Liver (tissue), 9 donors: ENCODE data around the gene PGM1. TPM values are rescaled to one million over a fixed set of nuclear protein-coding genes. Genes with fewer than 3 reads are reported as not detected.

Experiments
- DNase-seq: peaks from one replicate; pipeline ENCODE4 v3.0.0-alpha.2; 2017; ENCODE audit warnings: low spot score
- H3K27ac ChIP-seq, 2 donors: one replicate each; pipeline ENCODE4 v1.7.0; 2013; ENCODE audit warnings: inconsistent platforms in 2 of 2, low read length in 2 of 2, control low read depth in 1 of 2, low read depth in 1 of 2, mild to moderate bottlenecking in 1 of 2
- H3K27me3 ChIP-seq, 4 donors: one replicate each; pipeline versions ENCODE4 v1.6.1 to v1.7.0; 2013; ENCODE audit warnings: low read length in 3 of 4, inconsistent platforms in 1 of 4, mild to moderate bottlenecking in 1 of 4, moderate library complexity in 1 of 4; ENCODE audit not compliant: control insufficient read depth in 4 of 4, insufficient read depth in 4 of 4
- H3K36me3 ChIP-seq, 4 donors: one replicate each; pipeline versions ENCODE4 v1.6.1 to v1.7.0; 2013; ENCODE audit warnings: low read length in 3 of 4, mild to moderate bottlenecking in 3 of 4, low read depth in 1 of 4, moderate library complexity in 1 of 4; ENCODE audit not compliant: control insufficient read depth in 4 of 4, insufficient read depth in 3 of 4
- H3K4me1 ChIP-seq, 4 donors: one replicate each; pipeline versions ENCODE4 v1.6.1 to v1.7.0; 2013; ENCODE audit warnings: low read length in 3 of 4, mild to moderate bottlenecking in 3 of 4, moderate library complexity in 1 of 4; ENCODE audit not compliant: control insufficient read depth in 4 of 4, insufficient read depth in 4 of 4
- H3K4me3 ChIP-seq, 3 donors: one replicate each; pipeline versions ENCODE4 v1.6.1 to v1.7.0; 2013; ENCODE audit warnings: low read length in 3 of 3, control low read depth in 1 of 3, low read depth in 1 of 3, mild to moderate bottlenecking in 1 of 3
- H3K9ac ChIP-seq, 2 donors: one replicate each; pipeline ENCODE4 v1.7.0; 2013; ENCODE audit warnings: low read length in 2 of 2, mild to moderate bottlenecking in 2 of 2, moderate library complexity in 2 of 2, control low read depth in 1 of 2, low read depth in 1 of 2
- H3K9me3 ChIP-seq, 4 donors: one replicate each; pipeline versions ENCODE4 v1.6.1 to v1.7.0; 2013; ENCODE audit warnings: low read length in 3 of 4; ENCODE audit not compliant: control insufficient read depth in 4 of 4
- FOXA1 ChIP-seq: IDR thresholded peaks from 2 replicates; pipeline ENCODE4 v1.6.1; 2016; ENCODE audit warnings: antibody characterized with exemption
- FOXA2 ChIP-seq: IDR thresholded peaks from 2 replicates; pipeline ENCODE4 v1.6.1; 2016; ENCODE audit warnings: antibody characterized with exemption
- GABPA ChIP-seq, 2 donors: IDR thresholded peaks in 1 of 2; conservative IDR thresholded peaks in 1 of 2; 2 replicates each; pipeline ENCODE4 v1.6.1; 2016; ENCODE audit warnings: antibody characterized with exemption in 2 of 2, mild to moderate bottlenecking in 1 of 2, moderate library complexity in 1 of 2
- HNF4A ChIP-seq, 2 donors: conservative IDR thresholded peaks; 2 replicates each; pipeline ENCODE4 v1.6.1; 2016; ENCODE audit warnings: antibody characterized with exemption in 2 of 2, mild to moderate bottlenecking in 2 of 2
- HNF4G ChIP-seq: IDR thresholded peaks from 2 replicates; pipeline ENCODE4 v1.6.1; 2016; ENCODE audit warnings: antibody characterized with exemption
- JUND ChIP-seq, 2 donors: IDR thresholded peaks; 2 replicates each; pipeline ENCODE4 v1.6.1; 2016; ENCODE audit warnings: antibody characterized with exemption in 2 of 2
- RAD21 ChIP-seq, 2 donors: IDR thresholded peaks; 2 replicates each; pipeline ENCODE4 v1.6.1; 2016; ENCODE audit warnings: antibody characterized with exemption in 2 of 2, mild to moderate bottlenecking in 2 of 2
- RXRA ChIP-seq, 2 donors: IDR thresholded peaks; 2 replicates each; pipeline ENCODE4 v1.6.1; 2017 to 2018; ENCODE audit warnings: antibody characterized with exemption in 2 of 2, mild to moderate bottlenecking in 1 of 2
- TAF1 ChIP-seq: conservative IDR thresholded peaks from 2 replicates; pipeline ENCODE4 v1.6.1; 2016; ENCODE audit warnings: antibody characterized with exemption, mild to moderate bottlenecking
- YY1 ChIP-seq: IDR thresholded peaks from 2 replicates; pipeline ENCODE4 v1.6.1; 2016; ENCODE audit warnings: antibody characterized with exemption, mild to moderate bottlenecking
- WGBS: extraction: QIAGEN DNeasy Blood & Tissue Kit; methylation state at CpG from one replicate; pipeline ENCODE4 v1.1.7; 2013; 5-methylcytosine and 5-hydroxymethylcytosine counted together
- polyA plus RNA-seq, 2 donors: library from polyadenylated mRNA; stranded (reverse) in 1 of 2; unstranded in 1 of 2; fragments of 200-250 nt in 1 of 2; fragments of >200 nt in 1 of 2; fragmentation: Nextera tagmentation in 1 of 2; extraction: Ambion mirVana in 1 of 2; gene quantifications; one replicate each; pipeline versions ENCODE4 v1.2.1 to v1.2.3, GENCODE V29; 2013 to 2015
- total RNA-seq, 2 donors: library from RNA; depleted of rRNA; stranded (reverse); fragments of >200 nt; gene quantifications; one replicate each; pipeline ENCODE4 v1.2.3, GENCODE V29; 2014
- TF ChIP-seq, protein P1 (sequence below): fragments of 150-350 bp; IDR thresholded peaks from 2 replicates; pipeline ENCODE4 v1.5.1; 2017; ENCODE audit warnings: improper control_type of control experiment, low read depth, low read length; ENCODE audit not compliant: missing input control
- TF ChIP-seq, protein P2 (sequence below): IDR thresholded peaks from 2 replicates; pipeline ENCODE4 v1.6.1; 2016; ENCODE audit warnings: antibody characterized with exemption
- TF ChIP-seq, protein P3 (sequence below): IDR thresholded peaks from 2 replicates; pipeline ENCODE4 v1.6.1; 2016; ENCODE audit warnings: antibody characterized with exemption
- donor health status: healthy.
- donor health status: healthy.
- donor health status: healthy.
- donor health status: healthy.
- donor health status: healthy.

The PGM1 gene
- total and polyA plus RNA-seq, 4 donors = 57.3 to 224 (median 120) TPM

DNA sequence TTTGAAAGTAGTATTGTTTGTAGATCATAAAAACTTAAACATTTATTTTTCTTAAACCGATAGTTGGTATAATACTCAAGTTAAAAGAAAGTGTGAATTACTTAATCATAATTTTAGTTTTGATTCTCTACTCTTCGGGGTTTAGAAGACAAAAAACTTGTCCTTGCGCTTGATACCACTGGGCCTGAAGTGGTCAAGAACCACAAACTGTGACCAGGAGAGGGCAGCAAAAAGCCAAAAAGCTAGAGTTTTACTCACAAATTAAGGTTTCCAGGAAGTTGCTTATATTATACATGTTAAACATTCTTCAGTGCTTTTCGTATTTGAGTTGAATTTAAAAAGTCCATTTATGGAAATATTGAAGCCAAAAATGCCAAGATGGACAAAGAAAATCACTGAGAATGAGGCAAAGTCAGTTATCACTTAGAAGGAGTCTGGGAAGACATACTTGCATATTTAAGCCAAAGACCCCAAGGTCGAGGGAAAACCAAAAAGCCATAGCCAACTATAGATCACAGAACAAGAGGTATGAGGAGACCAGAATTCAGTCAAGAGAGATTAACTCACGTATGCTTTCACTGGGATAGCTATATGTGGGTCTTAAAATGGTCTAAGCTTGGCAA is 35.7 kb upstream of the PGM1 start:
- Histone ChIP-seq H3K27ac (no peak overlapping the region), H3K36me3 (no peaks in the 10 kb centered on the region), H3K27me3 (no peaks in the 10 kb centered on the region), H3K9ac (no peak overlapping the region), H3K4me3 (no peak overlapping the region), H3K4me1 (peaks cover 0 to 2% (median 0%) of the 10 kb centered on the region in 4 donors), H3K9me3 (no peaks in the 10 kb centered on the region)
- no peak for DNase-seq
- WGBS = 64% methylated on average over 6 of the region's 6 CpGs
- TF ChIP-seq, protein P1, sequence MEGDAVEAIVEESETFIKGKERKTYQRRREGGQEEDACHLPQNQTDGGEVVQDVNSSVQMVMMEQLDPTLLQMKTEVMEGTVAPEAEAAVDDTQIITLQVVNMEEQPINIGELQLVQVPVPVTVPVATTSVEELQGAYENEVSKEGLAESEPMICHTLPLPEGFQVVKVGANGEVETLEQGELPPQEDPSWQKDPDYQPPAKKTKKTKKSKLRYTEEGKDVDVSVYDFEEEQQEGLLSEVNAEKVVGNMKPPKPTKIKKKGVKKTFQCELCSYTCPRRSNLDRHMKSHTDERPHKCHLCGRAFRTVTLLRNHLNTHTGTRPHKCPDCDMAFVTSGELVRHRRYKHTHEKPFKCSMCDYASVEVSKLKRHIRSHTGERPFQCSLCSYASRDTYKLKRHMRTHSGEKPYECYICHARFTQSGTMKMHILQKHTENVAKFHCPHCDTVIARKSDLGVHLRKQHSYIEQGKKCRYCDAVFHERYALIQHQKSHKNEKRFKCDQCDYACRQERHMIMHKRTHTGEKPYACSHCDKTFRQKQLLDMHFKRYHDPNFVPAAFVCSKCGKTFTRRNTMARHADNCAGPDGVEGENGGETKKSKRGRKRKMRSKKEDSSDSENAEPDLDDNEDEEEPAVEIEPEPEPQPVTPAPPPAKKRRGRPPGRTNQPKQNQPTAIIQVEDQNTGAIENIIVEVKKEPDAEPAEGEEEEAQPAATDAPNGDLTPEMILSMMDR = peak; percentile 46
- TF ChIP-seq, protein P2, sequence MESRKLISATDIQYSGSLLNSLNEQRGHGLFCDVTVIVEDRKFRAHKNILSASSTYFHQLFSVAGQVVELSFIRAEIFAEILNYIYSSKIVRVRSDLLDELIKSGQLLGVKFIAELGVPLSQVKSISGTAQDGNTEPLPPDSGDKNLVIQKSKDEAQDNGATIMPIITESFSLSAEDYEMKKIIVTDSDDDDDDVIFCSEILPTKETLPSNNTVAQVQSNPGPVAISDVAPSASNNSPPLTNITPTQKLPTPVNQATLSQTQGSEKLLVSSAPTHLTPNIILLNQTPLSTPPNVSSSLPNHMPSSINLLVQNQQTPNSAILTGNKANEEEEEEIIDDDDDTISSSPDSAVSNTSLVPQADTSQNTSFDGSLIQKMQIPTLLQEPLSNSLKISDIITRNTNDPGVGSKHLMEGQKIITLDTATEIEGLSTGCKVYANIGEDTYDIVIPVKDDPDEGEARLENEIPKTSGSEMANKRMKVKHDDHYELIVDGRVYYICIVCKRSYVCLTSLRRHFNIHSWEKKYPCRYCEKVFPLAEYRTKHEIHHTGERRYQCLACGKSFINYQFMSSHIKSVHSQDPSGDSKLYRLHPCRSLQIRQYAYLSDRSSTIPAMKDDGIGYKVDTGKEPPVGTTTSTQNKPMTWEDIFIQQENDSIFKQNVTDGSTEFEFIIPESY = no peak
- peak; percentile 67 to 79 for TF ChIP-seq RAD21 (IDR thresholded peaks at IDR 0.05)

DNA sequence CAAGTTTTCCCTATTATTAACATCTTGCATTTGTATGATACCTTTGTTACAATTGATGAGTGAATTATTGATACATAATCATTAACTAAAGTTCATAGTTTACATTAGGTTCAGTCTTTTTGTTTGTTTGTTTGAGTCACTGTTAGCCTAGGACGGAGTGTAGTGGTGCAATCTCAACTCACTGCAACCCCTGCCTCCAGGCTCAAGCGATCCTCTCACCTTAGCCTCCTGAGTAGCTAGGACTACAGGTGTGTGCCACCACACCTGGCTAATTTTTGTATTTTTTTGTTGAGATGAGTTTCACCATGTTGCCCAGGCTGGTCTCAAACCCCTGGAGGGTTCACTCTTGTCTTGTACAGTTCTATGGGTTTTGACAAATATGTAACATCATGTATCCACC is 33.9 kb upstream of the PGM1 start:
- no peak overlapping the region for H3K27ac ChIP-seq
- no peak overlapping the region for H3K4me3 ChIP-seq
- H3K27me3 ChIP-seq = no peaks in the 10 kb centered on the region
- no peaks in the 10 kb centered on the region for H3K36me3 ChIP-seq
- H3K9ac ChIP-seq = no peak overlapping the region
- no peaks in the 10 kb centered on the region for H3K9me3 ChIP-seq
- DNase-seq = no peak
- peaks cover 0 to 2% (median 0%) of the 10 kb centered on the region in 4 donors for H3K4me1 ChIP-seq
- no peak for TF ChIP-seq GABPA (IDR thresholded peaks at IDR 0.05 in 1 of 2, conservative IDR thresholded peaks at IDR 0.05 in 1 of 2)
- TF ChIP-seq HNF4G = no peak
- TF ChIP-seq, protein P3, sequence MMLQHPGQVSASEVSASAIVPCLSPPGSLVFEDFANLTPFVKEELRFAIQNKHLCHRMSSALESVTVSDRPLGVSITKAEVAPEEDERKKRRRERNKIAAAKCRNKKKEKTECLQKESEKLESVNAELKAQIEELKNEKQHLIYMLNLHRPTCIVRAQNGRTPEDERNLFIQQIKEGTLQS = no peak
- WGBS = 58% methylated on average over 2 of the region's 2 CpGs

DNA sequence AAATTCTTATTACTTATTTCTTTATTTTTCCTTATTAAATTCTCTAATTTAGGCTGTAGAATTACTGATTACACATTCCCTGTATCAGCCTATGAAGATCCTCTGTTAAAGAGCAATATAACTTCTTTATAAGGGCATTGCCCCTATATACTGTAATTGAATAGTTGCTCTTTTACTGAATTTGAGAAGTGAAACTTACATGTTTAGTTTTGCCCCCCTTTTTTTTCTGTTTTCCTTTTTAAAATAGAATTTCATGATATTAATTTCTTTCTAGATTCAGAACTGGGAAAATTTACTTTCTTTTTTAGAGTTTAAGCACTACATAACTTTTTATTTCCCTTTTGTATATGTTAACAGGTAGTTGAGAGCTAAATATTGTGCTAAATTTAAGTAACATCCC is 29.5 kb upstream of the PGM1 start:
- H3K9me3 ChIP-seq = no peaks in the 10 kb centered on the region
- no peak for TF ChIP-seq TAF1
- no peak for TF ChIP-seq HNF4A (conservative IDR thresholded peaks at IDR 0.05)
- no peak for TF ChIP-seq GABPA (IDR thresholded peaks at IDR 0.05 in 1 of 2, conservative IDR thresholded peaks at IDR 0.05 in 1 of 2)
- no peak for TF ChIP-seq FOXA1
- TF ChIP-seq RXRA (IDR thresholded peaks at IDR 0.05) = no peak
- TF ChIP-seq JUND (IDR thresholded peaks at IDR 0.05) = no peak
- TF ChIP-seq FOXA2 = no peak
- no peak for TF ChIP-seq YY1
- no peaks in the 10 kb centered on the region for H3K27me3 ChIP-seq
- H3K27ac ChIP-seq = no peak overlapping the region
- no peak for DNase-seq
- H3K4me3 ChIP-seq = no peak overlapping the region
- no peaks in the 10 kb centered on the region for H3K36me3 ChIP-seq
- no peak overlapping the region for H3K9ac ChIP-seq
- peaks cover 0 to 1% (median 0%) of the 10 kb centered on the region in 4 donors for H3K4me1 ChIP-seq
